Measurements from ENCODE around the gene CEP85. TPM values are rescaled to one million over a fixed set of nuclear protein-coding genes. Genes with fewer than 3 reads are reported as not detected.

The CEP85 gene
- total RNA-seq, 1 experiment from 2014 or later: 19.7 TPM

GRCh38 chr1:26324550-26324949 is 90.5 kb downstream of the CEP85 start:
- ChIA-PET CTCF (no interaction called here), POLR2A (no interaction called here)
- Histone ChIP-seq H3K27me3 (replicated peaks; ENCODE audit: control insufficient read depth, insufficient read depth, low read length) (no peaks in the 10 kb centered on the region), H3K36me3 (ENCODE audit: control insufficient read depth, insufficient read depth, low read length) (no peaks in the 10 kb centered on the region), H3K4me1 (no peaks in the 10 kb centered on the region), H3K9me3 (no peaks in the 10 kb centered on the region), H3K4me3 (ENCODE audit: low read depth, low read length) (no peak overlapping the region)
- no peaks in the 10 kb centered on the region for H3K4me1 Mint-ChIP-seq (ENCODE audit: low read depth, unreplicated experiment)
- BruUV-seq (replicated peaks): no TSS peak
- no peak overlapping the region for H3K4me3 Mint-ChIP-seq (ENCODE audit: unreplicated experiment)
- H3K36me3 Mint-ChIP-seq (ENCODE audit: insufficient read depth, unreplicated experiment): peaks cover 95% of the 10 kb centered on the region
- H3K27ac Mint-ChIP-seq (ENCODE audit: unreplicated experiment): no peak overlapping the region
- H3K9me3 Mint-ChIP-seq (ENCODE audit: unreplicated experiment): no peaks in the 10 kb centered on the region
- TF ChIP-seq, protein P1, sequence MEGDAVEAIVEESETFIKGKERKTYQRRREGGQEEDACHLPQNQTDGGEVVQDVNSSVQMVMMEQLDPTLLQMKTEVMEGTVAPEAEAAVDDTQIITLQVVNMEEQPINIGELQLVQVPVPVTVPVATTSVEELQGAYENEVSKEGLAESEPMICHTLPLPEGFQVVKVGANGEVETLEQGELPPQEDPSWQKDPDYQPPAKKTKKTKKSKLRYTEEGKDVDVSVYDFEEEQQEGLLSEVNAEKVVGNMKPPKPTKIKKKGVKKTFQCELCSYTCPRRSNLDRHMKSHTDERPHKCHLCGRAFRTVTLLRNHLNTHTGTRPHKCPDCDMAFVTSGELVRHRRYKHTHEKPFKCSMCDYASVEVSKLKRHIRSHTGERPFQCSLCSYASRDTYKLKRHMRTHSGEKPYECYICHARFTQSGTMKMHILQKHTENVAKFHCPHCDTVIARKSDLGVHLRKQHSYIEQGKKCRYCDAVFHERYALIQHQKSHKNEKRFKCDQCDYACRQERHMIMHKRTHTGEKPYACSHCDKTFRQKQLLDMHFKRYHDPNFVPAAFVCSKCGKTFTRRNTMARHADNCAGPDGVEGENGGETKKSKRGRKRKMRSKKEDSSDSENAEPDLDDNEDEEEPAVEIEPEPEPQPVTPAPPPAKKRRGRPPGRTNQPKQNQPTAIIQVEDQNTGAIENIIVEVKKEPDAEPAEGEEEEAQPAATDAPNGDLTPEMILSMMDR (IDR thresholded peaks at IDR 0.05; ENCODE audit: insufficient read depth in 1 of 2, low read depth in 1 of 2, low read length in 1 of 2, severe bottlenecking in 1 of 2, unreplicated experiment in 1 of 2): no peak
- H3K27me3 Mint-ChIP-seq (ENCODE audit: insufficient read depth, unreplicated experiment): no peaks in the 10 kb centered on the region
- intact Hi-C loops (cut with micrococcal nuclease; ENCODE audit: unreplicated experiment): no loop called here
- no peak for DNase-seq

DNA sequence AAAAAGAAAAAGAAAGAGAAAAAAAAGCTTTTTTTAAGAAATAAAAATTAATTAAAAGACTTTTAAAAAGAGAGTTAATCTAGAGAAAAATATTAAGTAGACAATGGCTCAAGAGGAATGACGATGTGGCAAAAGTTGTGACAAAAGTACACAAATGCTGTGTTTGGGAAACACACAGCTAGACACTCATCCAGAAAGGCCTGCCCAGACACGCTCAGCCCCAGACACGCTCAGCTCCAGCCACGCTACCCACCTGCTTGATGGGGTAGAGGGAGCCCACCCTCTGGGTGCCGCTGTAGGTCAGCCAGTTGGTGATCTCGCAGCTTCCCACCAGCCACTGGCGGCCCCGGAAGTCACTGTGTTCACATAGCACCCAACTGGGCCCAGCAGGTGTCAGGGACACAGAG is 94.0 kb downstream of the CEP85 start:
- Mint-ChIP-seq H3K4me1 (ENCODE audit: low read depth, unreplicated experiment) (no peaks in the 10 kb centered on the region), H3K36me3 (ENCODE audit: insufficient read depth, unreplicated experiment) (peaks cover 91% of the 10 kb centered on the region), H3K27ac (ENCODE audit: unreplicated experiment) (peak overlapping the region; percentile 55), H3K9me3 (ENCODE audit: unreplicated experiment) (no peaks in the 10 kb centered on the region), H3K27me3 (ENCODE audit: insufficient read depth, unreplicated experiment) (no peaks in the 10 kb centered on the region), H3K4me3 (ENCODE audit: unreplicated experiment) (no peak overlapping the region)
- BruUV-seq (replicated peaks): no TSS peak
- Histone ChIP-seq H3K4me1 (no peaks in the 10 kb centered on the region), H3K27me3 (replicated peaks; ENCODE audit: control insufficient read depth, insufficient read depth, low read length) (no peaks in the 10 kb centered on the region), H3K4me3 (ENCODE audit: low read depth, low read length) (no peak overlapping the region), H3K36me3 (ENCODE audit: control insufficient read depth, insufficient read depth, low read length) (no peaks in the 10 kb centered on the region), H3K9me3 (no peaks in the 10 kb centered on the region)
- no peak for DNase-seq
- CTCF ChIA-PET: no interaction called here
- TF ChIP-seq, protein P1 (IDR thresholded peaks at IDR 0.05; ENCODE audit: insufficient read depth in 1 of 2, low read depth in 1 of 2, low read length in 1 of 2, severe bottlenecking in 1 of 2, unreplicated experiment in 1 of 2): no peak
- intact Hi-C loops (cut with micrococcal nuclease; ENCODE audit: unreplicated experiment): no loop called here
- POLR2A ChIA-PET: no interaction called here

Other genes with a start within 250 kb of the CEP85 start
- 8.0 and 11.1 TPM in 2 replicates for gene PAFAH2, start 236.1 kb upstream of the CEP85 start, total RNA-seq (2022)
- gene EXTL1, start 212.4 kb upstream of the CEP85 start, total RNA-seq (2022): 0.09 and 0.34 TPM in 2 replicates
- 1.1 and 3.0 TPM in 2 replicates for gene SLC30A2, start 188.1 kb upstream of the CEP85 start, total RNA-seq (2022)
- not detected in 2 replicates for gene TRIM63, start 166.6 kb upstream of the CEP85 start, total RNA-seq (2022)
- 5.5 and 6.0 TPM in 2 replicates for gene PDIK1L, start 122.4 kb upstream of the CEP85 start, total RNA-seq (2022)
- 0.12 and 0.16 TPM in 2 replicates for gene FAM110D, start 75.1 kb upstream of the CEP85 start, total RNA-seq (2022)
- gene C1orf232, start 65.2 kb upstream of the CEP85 start, total RNA-seq (2022): not detected in 2 replicates
- 50.0 and 50.8 TPM in 2 replicates for gene ZNF593, start 64.3 kb upstream of the CEP85 start, total RNA-seq (2022)
- 0.45 TPM in 1 of 2 replicates, not detected in the other for gene ZNF593OS, start 62.4 kb upstream of the CEP85 start, total RNA-seq (2022)
- gene CNKSR1, start 56.7 kb upstream of the CEP85 start, total RNA-seq (2022): 15.6 and 16.1 TPM in 2 replicates
- gene CATSPER4, start 43.6 kb upstream of the CEP85 start, total RNA-seq (2022): 0.20 TPM in 1 of 2 replicates, not detected in the other
- gene SH3BGRL3, start 45.9 kb downstream of the CEP85 start, total RNA-seq (2022): 73.4 and 74.3 TPM in 2 replicates
- 12.5 TPM in 2 replicates for gene UBXN11, start 72.4 kb downstream of the CEP85 start, total RNA-seq (2022)
- not detected in 2 replicates for gene CD52, start 83.8 kb downstream of the CEP85 start, total RNA-seq (2022)
- 63.3 and 66.1 TPM in 2 replicates for gene CRYBG2, start 119.9 kb downstream of the CEP85 start, total RNA-seq (2022)
- gene ZNF683, start 138.6 kb downstream of the CEP85 start, total RNA-seq (2022): not detected in 2 replicates
- gene LIN28A, start 176.6 kb downstream of the CEP85 start, total RNA-seq (2022): 5.7 TPM in 2 replicates
- gene DHDDS, start 198.1 kb downstream of the CEP85 start, total RNA-seq (2022): 46.9 and 55.6 TPM in 2 replicates
- gene HMGN2, start 238.2 kb downstream of the CEP85 start, total RNA-seq (2022): 389 and 421 TPM in 2 replicates

Measured in Caco-2 (cell line).